ENCODE measurements around the gene NUDT16L1.

Gene NUDT16L1

GRCh38 chr16:4724661-4725270, 31.4 kb downstream of the NUDT16L1 start:
- Histone ChIP-seq H2AFZ (ENCODE audit: low read depth, low read length) (no peak overlapping the region), H3K4me1 (ENCODE audit: insufficient read depth, low read length) (no peaks in the 10 kb centered on the region), H3K36me3 (ENCODE audit: insufficient read depth, low read length) (peaks cover 46% of the 10 kb centered on the region), H3K27ac (ENCODE audit: low read length) (no peak overlapping the region), H3K79me2 (ENCODE audit: insufficient read depth, low read length) (no peaks in the 10 kb centered on the region), H3K4me3 (ENCODE audit: low read depth in 1 of 2, low read length in 2 of 2) (no peak overlapping the region), H3K9me3 (ENCODE audit: insufficient read depth, low read length, severe bottlenecking) (no peaks in the 10 kb centered on the region), H4K20me1 (ENCODE audit: insufficient read depth, low read length) (peaks cover 2% of the 10 kb centered on the region; the same call in 1 of the 2 replicates), H3K9ac (ENCODE audit: low read depth, low read length) (no peak overlapping the region), H3K4me2 (ENCODE audit: insufficient read depth, low read length) (no peak overlapping the region), H3K27me3 (ENCODE audit: insufficient read depth, low read length, poor library complexity) (no peaks in the 10 kb centered on the region)
- ATAC-seq (ENCODE audit: insufficient read depth, low read depth) (no peak), DNase-seq (no peak)
- TF ChIP-seq, protein P1, sequence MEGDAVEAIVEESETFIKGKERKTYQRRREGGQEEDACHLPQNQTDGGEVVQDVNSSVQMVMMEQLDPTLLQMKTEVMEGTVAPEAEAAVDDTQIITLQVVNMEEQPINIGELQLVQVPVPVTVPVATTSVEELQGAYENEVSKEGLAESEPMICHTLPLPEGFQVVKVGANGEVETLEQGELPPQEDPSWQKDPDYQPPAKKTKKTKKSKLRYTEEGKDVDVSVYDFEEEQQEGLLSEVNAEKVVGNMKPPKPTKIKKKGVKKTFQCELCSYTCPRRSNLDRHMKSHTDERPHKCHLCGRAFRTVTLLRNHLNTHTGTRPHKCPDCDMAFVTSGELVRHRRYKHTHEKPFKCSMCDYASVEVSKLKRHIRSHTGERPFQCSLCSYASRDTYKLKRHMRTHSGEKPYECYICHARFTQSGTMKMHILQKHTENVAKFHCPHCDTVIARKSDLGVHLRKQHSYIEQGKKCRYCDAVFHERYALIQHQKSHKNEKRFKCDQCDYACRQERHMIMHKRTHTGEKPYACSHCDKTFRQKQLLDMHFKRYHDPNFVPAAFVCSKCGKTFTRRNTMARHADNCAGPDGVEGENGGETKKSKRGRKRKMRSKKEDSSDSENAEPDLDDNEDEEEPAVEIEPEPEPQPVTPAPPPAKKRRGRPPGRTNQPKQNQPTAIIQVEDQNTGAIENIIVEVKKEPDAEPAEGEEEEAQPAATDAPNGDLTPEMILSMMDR (IDR thresholded peaks at IDR 0.05; ENCODE audit: borderline replicate concordance, extremely low read depth, low read length, poor library complexity, severe bottlenecking): no peak
- TF ChIP-seq EZH2 (IDR thresholded peaks at IDR 0.05; ENCODE audit: borderline replicate concordance, low read depth, low read length, severe bottlenecking): no peak

GRCh38 chr16:4726616-4727015, 33.3 kb downstream of the NUDT16L1 start:
- H3K27me3 ChIP-seq (ENCODE audit: insufficient read depth, low read length, poor library complexity): no peaks in the 10 kb centered on the region
- peaks cover 52% of the 10 kb centered on the region for H3K36me3 ChIP-seq (ENCODE audit: insufficient read depth, low read length)
- TF ChIP-seq, protein P1 (IDR thresholded peaks at IDR 0.05; ENCODE audit: borderline replicate concordance, extremely low read depth, low read length, poor library complexity, severe bottlenecking): no peak
- no peak for TF ChIP-seq EZH2 (IDR thresholded peaks at IDR 0.05; ENCODE audit: borderline replicate concordance, low read depth, low read length, severe bottlenecking)
- ATAC-seq (ENCODE audit: insufficient read depth, low read depth): no peak
- H4K20me1 ChIP-seq (ENCODE audit: insufficient read depth, low read length): peaks cover 2% of the 10 kb centered on the region; the same call in 1 of the 2 replicates
- peaks cover 1% of the 10 kb centered on the region for H3K79me2 ChIP-seq (ENCODE audit: insufficient read depth, low read length)
- DNase-seq: no peak
- no peak overlapping the region for H2AFZ ChIP-seq (ENCODE audit: low read depth, low read length)
- no peak overlapping the region for H3K27ac ChIP-seq (ENCODE audit: low read length)
- H3K4me1 ChIP-seq (ENCODE audit: insufficient read depth, low read length): no peaks in the 10 kb centered on the region
- H3K9ac ChIP-seq (ENCODE audit: low read depth, low read length): no peak overlapping the region
- no peak overlapping the region for H3K4me3 ChIP-seq (ENCODE audit: low read depth in 1 of 2, low read length in 2 of 2)
- no peaks in the 10 kb centered on the region for H3K9me3 ChIP-seq (ENCODE audit: insufficient read depth, low read length, severe bottlenecking)
- H3K4me2 ChIP-seq (ENCODE audit: insufficient read depth, low read length): no peak overlapping the region

DNA sequence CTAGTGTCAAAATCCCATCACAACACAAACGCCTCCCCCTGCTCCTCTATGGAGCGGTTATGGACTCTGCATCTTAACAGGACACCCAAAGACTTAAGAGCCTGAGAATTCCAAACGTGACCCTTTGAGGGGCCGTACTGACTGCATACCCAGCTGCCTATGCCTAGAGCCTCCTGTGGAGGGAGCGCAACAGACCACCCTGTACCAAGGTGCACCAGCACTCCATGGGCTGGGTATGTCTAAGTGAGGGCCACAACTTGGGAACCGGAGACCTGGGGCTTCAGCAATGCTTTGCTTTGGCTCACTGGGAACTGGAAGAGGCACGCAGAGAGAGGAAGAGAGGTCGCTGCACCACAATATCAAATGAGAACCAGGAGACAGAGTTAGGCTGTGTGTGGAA, 35.3 kb downstream of the NUDT16L1 start:
- H3K4me1 ChIP-seq (ENCODE audit: insufficient read depth, low read length): peaks cover 18% of the 10 kb centered on the region
- H3K27ac ChIP-seq (ENCODE audit: low read length): no peak overlapping the region
- TF ChIP-seq, protein P1 (IDR thresholded peaks at IDR 0.05; ENCODE audit: borderline replicate concordance, extremely low read depth, low read length, poor library complexity, severe bottlenecking): no peak
- no peak for TF ChIP-seq EZH2 (IDR thresholded peaks at IDR 0.05; ENCODE audit: borderline replicate concordance, low read depth, low read length, severe bottlenecking)
- DNase-seq (no peak), ATAC-seq (ENCODE audit: insufficient read depth, low read depth) (no peak)
- peaks cover 2% of the 10 kb centered on the region; the same call in 1 of the 2 replicates for H4K20me1 ChIP-seq (ENCODE audit: insufficient read depth, low read length)
- no peaks in the 10 kb centered on the region for H3K27me3 ChIP-seq (ENCODE audit: insufficient read depth, low read length, poor library complexity)
- H3K9me3 ChIP-seq (ENCODE audit: insufficient read depth, low read length, severe bottlenecking): no peaks in the 10 kb centered on the region
- no peak overlapping the region for H2AFZ ChIP-seq (ENCODE audit: low read depth, low read length)
- no peak overlapping the region for H3K4me2 ChIP-seq (ENCODE audit: insufficient read depth, low read length)
- peaks cover 20% of the 10 kb centered on the region for H3K79me2 ChIP-seq (ENCODE audit: insufficient read depth, low read length)
- H3K9ac ChIP-seq (ENCODE audit: low read depth, low read length): no peak overlapping the region
- peaks cover 49% of the 10 kb centered on the region for H3K36me3 ChIP-seq (ENCODE audit: insufficient read depth, low read length)
- no peak overlapping the region for H3K4me3 ChIP-seq (ENCODE audit: low read depth in 1 of 2, low read length in 2 of 2)

Data from DND-41 (cell line).